GM18868 (cell line): Measurements from ENCODE around the gene ASTN2.
A peak's percentile ranks its signal among the peaks of the same experiment; 100 is the strongest.
"Not testable (repeated sequence)": the region's sequence is repeated elsewhere in the genome, so short reads cannot be mapped to it uniquely, and the experiment has no call there.

ENCODE experiments used
- ATAC-seq: cut with Tn5 transposase; IDR thresholded peaks from one replicate; pipeline ENCODE4 v1.9.1; 2021; ENCODE audit warnings: mild to moderate bottlenecking, moderate library complexity; ENCODE audit not compliant: unreplicated experiment

ASTN2 gene

GRCh38 chr9:116935149-116935897 is 479.5 kb downstream of the ASTN2 start:
- ATAC-seq, result peak; percentile 82

- no peak for ATAC-seq
These were observed 480.7 kb downstream of the ASTN2 start for GRCh38 chr9:116934131-116934530.

DNA sequence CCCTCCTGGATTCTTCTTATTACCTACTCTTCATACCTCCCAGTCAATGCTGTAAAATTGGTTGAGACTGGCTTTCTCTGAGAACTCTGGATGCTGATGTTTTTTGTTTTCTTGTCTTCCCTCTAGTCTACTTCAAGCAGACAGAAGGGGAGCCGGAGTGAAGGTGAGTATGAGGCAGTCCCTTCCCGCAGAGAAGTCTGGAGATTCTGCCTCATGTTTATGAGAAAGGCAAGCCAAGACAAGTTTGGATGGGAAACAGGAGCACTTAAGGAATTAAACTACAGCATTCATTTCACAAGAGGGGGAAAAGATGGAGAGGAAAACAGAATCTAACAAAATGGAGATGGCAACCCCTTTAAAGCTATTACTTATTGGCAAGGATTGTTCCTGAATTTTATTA is 481.6 kb downstream of the ASTN2 start:
- ATAC-seq, result no peak

GRCh38 chr9:116929621-116930020 is 485.2 kb downstream of the ASTN2 start:
- no peak for ATAC-seq

DNA sequence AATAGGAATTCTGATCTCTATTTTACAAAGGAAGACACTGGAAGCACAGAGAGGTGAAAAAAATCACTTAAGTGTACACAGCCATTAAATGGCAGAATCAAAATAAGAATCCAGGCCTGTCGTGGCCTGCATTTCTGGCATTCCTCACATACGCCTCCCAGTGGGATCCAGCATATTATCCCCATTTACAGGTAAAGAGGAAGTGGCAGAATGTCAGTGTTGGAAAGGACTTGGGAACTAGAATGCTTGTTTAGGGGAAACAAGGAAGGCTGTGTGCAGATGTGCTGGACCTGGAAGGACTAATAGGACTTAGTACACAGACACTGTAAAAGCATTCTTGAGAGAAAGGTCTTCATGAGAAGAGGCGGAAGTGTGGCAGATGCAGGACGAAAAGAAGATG is 486.0 kb downstream of the ASTN2 start:
- no peak for ATAC-seq

- peak; percentile 67 for ATAC-seq
These were observed 486.6 kb downstream of the ASTN2 start for GRCh38 chr9:116928289-116928688.

DNA sequence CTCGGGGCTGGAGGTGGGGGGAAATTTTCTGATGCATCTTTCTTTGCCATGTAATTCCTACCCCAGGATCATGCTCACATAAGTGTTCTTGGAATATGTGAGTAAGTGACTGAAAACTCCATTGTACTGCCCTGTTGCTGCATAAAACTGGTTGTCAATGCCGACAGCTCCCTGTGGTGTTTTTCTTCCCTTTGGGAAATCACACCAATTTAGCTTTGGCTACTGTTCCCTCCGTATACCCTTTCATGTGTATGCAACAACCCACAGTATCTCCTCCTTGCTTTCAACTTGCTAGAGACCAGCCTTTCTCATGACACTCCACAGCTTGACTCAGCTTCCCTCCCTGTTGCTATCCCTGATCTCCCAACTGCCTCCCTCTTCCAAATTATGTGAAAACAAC is 487.1 kb downstream of the ASTN2 start:
- no peak for ATAC-seq

DNA sequence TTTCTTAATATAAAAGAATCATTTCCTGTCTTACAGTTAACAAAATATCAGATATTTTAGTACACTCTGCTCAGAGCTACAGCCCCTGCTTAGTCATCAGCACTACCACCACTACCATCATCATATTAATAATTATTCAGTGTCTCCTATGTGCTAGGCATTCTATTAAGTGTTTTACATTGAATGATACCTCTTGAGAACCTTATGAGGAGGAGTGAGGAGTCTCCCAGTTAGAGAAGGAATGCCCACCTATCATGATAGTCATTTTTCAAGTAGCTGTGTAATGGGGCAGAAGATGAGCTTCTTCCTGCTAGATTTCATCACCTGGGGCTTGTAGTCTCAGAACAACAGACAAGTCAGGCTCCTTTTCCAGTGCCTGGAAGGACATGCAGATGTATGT is 489.7 kb downstream of the ASTN2 start:
- ATAC-seq, result no peak

DNA sequence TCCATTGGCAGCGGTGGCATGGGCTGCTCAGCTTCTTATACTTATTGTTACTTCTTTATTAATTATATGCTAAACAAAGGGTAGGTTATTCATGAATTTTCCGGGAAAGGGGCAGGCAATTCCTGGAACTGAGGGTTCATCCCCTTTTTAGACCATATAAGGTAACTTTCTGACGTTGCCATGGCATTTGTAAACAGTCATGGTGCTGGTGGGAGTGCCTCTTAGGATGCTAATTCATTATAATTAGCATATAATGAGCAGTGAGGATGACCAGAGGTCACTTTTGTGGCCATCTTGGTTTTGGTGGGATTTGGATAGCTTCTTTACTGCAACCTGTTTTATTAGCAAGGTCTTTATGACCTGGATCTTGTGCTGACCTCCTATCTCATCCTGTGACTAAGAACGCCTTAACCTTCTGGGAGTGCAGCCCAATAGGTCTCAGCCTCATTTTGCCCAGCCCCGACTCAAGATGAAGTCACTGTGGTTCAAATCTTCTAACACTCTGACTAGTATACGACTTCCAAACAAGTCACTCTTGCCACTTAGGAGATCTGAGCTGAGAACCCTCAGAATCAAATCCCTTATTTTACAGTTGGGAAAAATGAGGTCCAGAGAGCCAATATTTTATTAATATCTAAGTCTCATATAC is 490.3 kb downstream of the ASTN2 start:
- ATAC-seq, result no peak

- not testable (repeated sequence) for ATAC-seq
These were observed 496.9 kb downstream of the ASTN2 start for GRCh38 chr9:116917895-116918508.

DNA sequence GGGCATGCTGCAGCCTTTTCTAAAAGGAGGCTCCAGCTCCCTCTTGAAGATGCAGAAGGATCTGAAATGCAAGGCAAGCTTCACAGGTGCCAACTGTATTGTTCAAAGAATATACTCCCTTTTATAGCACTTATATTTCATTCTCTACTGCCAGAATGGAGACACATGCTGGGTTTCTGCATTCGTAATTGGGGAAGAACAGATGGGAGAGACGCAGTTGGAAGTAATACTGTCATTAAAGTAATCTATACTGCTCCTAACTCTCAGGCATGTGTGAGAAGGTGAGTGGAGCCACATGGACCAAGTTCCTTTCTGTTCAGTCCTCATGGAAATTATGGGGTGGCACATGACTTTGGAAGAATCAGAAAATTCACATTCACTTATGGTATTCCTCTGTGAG is 501.3 kb downstream of the ASTN2 start:
- no peak for ATAC-seq

DNA sequence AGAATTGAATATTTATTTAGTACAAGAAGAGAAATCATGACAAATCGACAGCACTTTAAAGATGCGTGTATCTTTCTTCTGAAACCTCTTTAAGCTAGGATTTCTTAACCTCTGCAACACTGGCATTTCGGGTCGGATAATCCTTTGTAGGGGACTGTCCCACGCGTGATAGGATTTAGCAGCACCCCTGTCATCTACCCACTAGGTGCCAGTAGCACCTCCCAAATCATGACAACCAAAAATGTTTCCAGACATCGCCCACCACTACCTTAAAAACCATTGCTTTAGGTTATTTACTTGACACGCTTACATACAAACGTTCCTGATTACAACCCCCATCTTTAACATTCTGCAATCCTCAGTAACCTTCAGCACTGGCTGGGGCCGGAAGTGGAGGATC is 504.7 kb downstream of the ASTN2 start:
- no peak for ATAC-seq

GRCh38 chr9:116907989-116908388 is 506.9 kb downstream of the ASTN2 start:
- ATAC-seq, result peak; percentile 54

GRCh38 chr9:116905171-116905588 is 509.7 kb downstream of the ASTN2 start:
- no peak for ATAC-seq

GRCh38 chr9:116904165-116904564 is 510.7 kb downstream of the ASTN2 start:
- ATAC-seq, result no peak

DNA sequence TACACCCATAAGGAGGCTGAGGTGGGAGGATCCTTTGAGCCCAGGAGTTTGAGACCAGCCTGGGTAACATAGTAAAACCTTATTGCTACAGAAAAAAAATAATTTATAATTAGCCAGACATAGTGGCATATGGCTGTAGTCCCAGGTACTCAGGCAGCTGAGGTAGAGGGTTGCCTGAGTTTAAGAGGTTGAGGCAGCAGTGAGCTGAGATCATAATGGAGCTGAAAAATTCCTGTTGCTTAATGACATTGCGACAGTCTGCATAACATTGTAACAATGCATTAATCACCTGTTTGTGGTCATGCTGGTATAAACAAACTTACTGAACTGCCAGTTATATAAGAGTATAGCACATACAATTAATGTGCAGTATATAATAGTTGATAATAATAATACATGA is 513.6 kb downstream of the ASTN2 start:
- no peak for ATAC-seq

DNA sequence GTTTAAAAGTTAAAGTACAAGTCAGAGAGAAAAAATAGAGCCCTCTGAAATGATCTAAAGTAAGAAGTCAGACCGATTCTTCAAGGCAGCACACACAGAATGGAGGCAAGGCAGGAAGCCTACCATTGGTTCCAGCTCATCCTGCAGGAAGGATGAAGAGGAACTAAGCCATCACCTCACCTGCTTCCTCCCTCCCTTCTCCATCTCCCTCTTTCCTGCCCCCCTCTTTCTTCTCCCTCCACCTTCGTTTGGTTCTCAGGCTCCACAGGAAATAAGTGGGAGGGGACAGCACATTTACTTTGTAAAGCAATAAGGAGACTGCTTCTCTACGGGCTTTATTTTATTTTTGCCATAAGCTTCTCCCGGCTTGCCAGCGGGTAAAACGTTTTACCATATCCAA is 514.3 kb downstream of the ASTN2 start:
- no peak for ATAC-seq

GRCh38 chr9:116900007-116900367 is 514.9 kb downstream of the ASTN2 start:
- ATAC-seq, result no peak

GRCh38 chr9:116899337-116900006 is 515.4 kb downstream of the ASTN2 start:
- no peak for ATAC-seq

GRCh38 chr9:116898131-116898530 is 516.7 kb downstream of the ASTN2 start:
- ATAC-seq, result not testable (repeated sequence)

- no peak for ATAC-seq
These were observed 517.7 kb downstream of the ASTN2 start for GRCh38 chr9:116897201-116897600.

GRCh38 chr9:116895961-116896360 is 518.9 kb downstream of the ASTN2 start:
- no peak for ATAC-seq
